OCI-LY1 (cell line): ENCODE data around the gene TSPAN5.

ENCODE experiments used
- H2AFZ ChIP-seq: fragments of 200-600 bp; sonication (generic), shearing (Covaris generic); 2 replicates; pipeline ENCODE4 v1.6.0; 2014; ENCODE audit warnings: antibody characterized with exemption, mild to moderate bottlenecking, low read length
- H3F3A ChIP-seq: fragments of 200-600 bp; sonication (generic), shearing (Covaris generic); 2 replicates; pipeline ENCODE4 v1.6.0; 2014; ENCODE audit warnings: mild to moderate bottlenecking, antibody characterized with exemption, low read length, moderate library complexity; ENCODE audit not compliant: insufficient read depth
- H3K27ac ChIP-seq: fragments of 200-600 bp; sonication (generic); 2 replicates; pipeline ENCODE4 v1.5.1; 2014; ENCODE audit warnings: low read length, mixed run types, mild to moderate bottlenecking, low read depth; ENCODE audit not compliant: poor library complexity, severe bottlenecking
- H3K27me3 ChIP-seq: fragments of 200-600 bp; sonication (generic); 2 replicates; pipeline ENCODE4 v1.6.0; 2014; ENCODE audit warnings: antibody characterized with exemption, mild to moderate bottlenecking, low read length, moderate library complexity; ENCODE audit not compliant: insufficient read depth
- H3K36me3 ChIP-seq: fragments of 200-600 bp; sonication (generic); 2 replicates; pipeline ENCODE4 v1.6.1; 2014; ENCODE audit warnings: mild to moderate bottlenecking, antibody characterized with exemption, low read length, moderate library complexity, mixed read lengths; ENCODE audit not compliant: insufficient read depth
- H3K4me1 ChIP-seq: fragments of 200-600 bp; sonication (generic); 2 replicates; pipeline ENCODE4 v1.5.1; 2014; ENCODE audit warnings: mild to moderate bottlenecking, low read length, moderate library complexity; ENCODE audit not compliant: insufficient read depth, severe bottlenecking
- H3K4me2 ChIP-seq: fragments of 200-600 bp; sonication (generic), shearing (Covaris generic); 2 replicates; pipeline ENCODE4 v1.6.1; 2014; ENCODE audit warnings: low read length
- H3K4me3 ChIP-seq: fragments of 200-600 bp; sonication (generic); 2 replicates; pipeline ENCODE4 v1.5.1; 2014; ENCODE audit warnings: low read length, low read depth, mild to moderate bottlenecking, mixed read lengths; ENCODE audit not compliant: poor library complexity, severe bottlenecking
- H3K79me2 ChIP-seq: fragments of 200-600 bp; shearing (Covaris generic); 2 replicates; pipeline ENCODE4 v1.6.1; 2016; ENCODE audit warnings: mixed run types, low read length, mixed read lengths; ENCODE audit not compliant: insufficient read depth
- H3K9ac ChIP-seq: fragments of 200-600 bp; sonication (generic), shearing (Covaris generic); 2 replicates; pipeline ENCODE4 v1.6.1; 2014; ENCODE audit warnings: mild to moderate bottlenecking, low read length, mixed read lengths
- H3K9me2 ChIP-seq: fragments of 200-600 bp; sonication (generic), shearing (Covaris generic); 2 replicates; pipeline ENCODE4 v1.6.1; 2014; ENCODE audit warnings: low read depth, mild to moderate bottlenecking, low read length, mixed read lengths
- H3K9me3 ChIP-seq: fragments of 200-600 bp; shearing (Covaris generic); 2 replicates; pipeline ENCODE4 v1.6.1; 2014; ENCODE audit warnings: low read length, mixed read lengths
- H4K20me1 ChIP-seq: fragments of 200-600 bp; sonication (generic), shearing (Covaris generic); 2 replicates; pipeline ENCODE4 v1.6.0; 2016; ENCODE audit warnings: mild to moderate bottlenecking, low read length; ENCODE audit not compliant: insufficient read depth
- EZH2 ChIP-seq: fragments of 200-600 bp; sonication (generic), shearing (Covaris generic); IDR thresholded peaks from 2 replicates; pipeline ENCODE4 v1.8.0; 2017; ENCODE audit warnings: borderline replicate concordance, mixed run types, mild to moderate bottlenecking, antibody characterized with exemption, low read length, moderate library complexity, mixed read lengths
- TF ChIP-seq, protein P1 (sequence below): fragments of 200-600 bp; sonication (generic), shearing (Covaris generic); IDR thresholded peaks from 2 replicates; pipeline ENCODE4 v1.5.1; 2017; ENCODE audit warnings: mild to moderate bottlenecking, antibody characterized with exemption, low read length, moderate library complexity, mixed read lengths

TSPAN5 gene

DNA sequence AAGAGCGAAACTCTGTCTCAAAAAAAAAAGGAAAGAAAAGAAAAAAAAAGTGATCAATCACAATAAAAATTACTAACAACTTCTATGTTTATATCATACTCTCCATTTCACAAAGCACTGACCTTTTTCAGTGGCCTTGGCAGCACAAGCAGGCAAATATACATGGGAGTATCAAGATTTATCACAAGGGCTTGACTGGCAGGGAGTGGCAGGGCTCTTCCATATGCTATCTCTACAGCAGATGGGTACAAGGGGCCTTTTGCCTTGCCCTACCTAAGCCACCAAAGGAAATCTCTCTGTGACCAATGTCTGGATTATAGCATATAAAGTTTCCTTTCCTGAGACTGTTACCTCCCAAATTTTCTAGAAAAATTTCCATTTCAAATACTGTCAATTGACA, 24.4 kb downstream of the TSPAN5 start:
- no peaks in the 10 kb centered on the region for H3K79me2 ChIP-seq
- TF ChIP-seq, protein P1, sequence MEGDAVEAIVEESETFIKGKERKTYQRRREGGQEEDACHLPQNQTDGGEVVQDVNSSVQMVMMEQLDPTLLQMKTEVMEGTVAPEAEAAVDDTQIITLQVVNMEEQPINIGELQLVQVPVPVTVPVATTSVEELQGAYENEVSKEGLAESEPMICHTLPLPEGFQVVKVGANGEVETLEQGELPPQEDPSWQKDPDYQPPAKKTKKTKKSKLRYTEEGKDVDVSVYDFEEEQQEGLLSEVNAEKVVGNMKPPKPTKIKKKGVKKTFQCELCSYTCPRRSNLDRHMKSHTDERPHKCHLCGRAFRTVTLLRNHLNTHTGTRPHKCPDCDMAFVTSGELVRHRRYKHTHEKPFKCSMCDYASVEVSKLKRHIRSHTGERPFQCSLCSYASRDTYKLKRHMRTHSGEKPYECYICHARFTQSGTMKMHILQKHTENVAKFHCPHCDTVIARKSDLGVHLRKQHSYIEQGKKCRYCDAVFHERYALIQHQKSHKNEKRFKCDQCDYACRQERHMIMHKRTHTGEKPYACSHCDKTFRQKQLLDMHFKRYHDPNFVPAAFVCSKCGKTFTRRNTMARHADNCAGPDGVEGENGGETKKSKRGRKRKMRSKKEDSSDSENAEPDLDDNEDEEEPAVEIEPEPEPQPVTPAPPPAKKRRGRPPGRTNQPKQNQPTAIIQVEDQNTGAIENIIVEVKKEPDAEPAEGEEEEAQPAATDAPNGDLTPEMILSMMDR: no peak
- no peak for TF ChIP-seq EZH2
- H3K4me1 ChIP-seq: no peaks in the 10 kb centered on the region
- H3K9ac ChIP-seq: no peak overlapping the region
- H3K9me2 ChIP-seq: no peaks in the 10 kb centered on the region
- no peaks in the 10 kb centered on the region for H3F3A ChIP-seq
- H4K20me1 ChIP-seq: no peaks in the 10 kb centered on the region
- H2AFZ ChIP-seq: no peak overlapping the region
- no peaks in the 10 kb centered on the region for H3K27me3 ChIP-seq
- H3K9me3 ChIP-seq: no peaks in the 10 kb centered on the region
- no peak overlapping the region for H3K4me2 ChIP-seq
- no peak overlapping the region for H3K4me3 ChIP-seq
- H3K36me3 ChIP-seq: no peaks in the 10 kb centered on the region
- no peak overlapping the region for H3K27ac ChIP-seq

DNA sequence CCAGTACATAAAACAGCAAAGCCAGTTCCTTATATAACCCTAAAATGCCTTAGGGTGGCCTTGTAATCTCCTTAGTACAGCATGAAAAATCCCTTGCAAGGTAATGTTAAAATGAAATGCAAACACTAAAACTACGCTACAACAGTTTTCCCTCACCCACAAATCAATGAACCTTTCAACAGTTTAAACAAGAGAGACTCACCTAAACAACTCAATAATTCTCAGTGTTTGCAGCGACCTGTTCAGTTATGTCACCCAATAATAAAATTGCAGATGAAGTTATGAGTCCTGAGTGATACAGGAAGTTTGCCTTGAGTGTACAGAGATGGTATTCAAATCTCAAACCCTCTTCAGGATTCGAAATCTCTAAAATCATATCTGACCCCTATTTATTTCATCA, 25.3 kb downstream of the TSPAN5 start:
- Histone ChIP-seq H3K4me1 (no peaks in the 10 kb centered on the region), H3K9me3 (no peaks in the 10 kb centered on the region), H3K36me3 (no peaks in the 10 kb centered on the region), H3K79me2 (no peaks in the 10 kb centered on the region), H3K27me3 (no peaks in the 10 kb centered on the region), H3F3A (no peaks in the 10 kb centered on the region), H3K27ac (no peak overlapping the region), H3K9me2 (no peaks in the 10 kb centered on the region), H4K20me1 (no peaks in the 10 kb centered on the region), H3K4me2 (no peak overlapping the region), H3K9ac (no peak overlapping the region), H2AFZ (no peak overlapping the region), H3K4me3 (no peak overlapping the region)
- TF ChIP-seq, protein P1: no peak
- TF ChIP-seq EZH2: no peak

DNA sequence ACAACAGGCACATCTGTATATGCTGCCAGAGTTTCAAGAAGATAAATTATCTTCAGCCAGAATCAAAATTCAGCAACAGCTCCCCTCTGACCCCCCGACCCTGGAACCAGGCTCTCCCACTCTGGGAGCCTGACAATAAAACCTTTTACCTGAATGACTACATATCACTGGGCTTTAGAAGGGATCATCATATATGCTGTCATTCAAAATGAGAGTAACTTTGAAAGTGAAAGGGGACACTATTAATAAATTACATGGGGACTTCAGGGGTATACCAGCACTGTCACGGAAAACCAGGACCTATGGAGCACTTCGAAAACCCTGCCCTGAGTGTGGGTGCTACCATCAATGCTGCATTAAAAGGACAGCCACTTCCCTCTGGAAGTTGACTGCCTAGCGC, 26.2 kb downstream of the TSPAN5 start:
- no peak overlapping the region for H3K4me2 ChIP-seq
- H3K79me2 ChIP-seq: no peaks in the 10 kb centered on the region
- H3K9me2 ChIP-seq: no peaks in the 10 kb centered on the region
- H3K36me3 ChIP-seq: no peaks in the 10 kb centered on the region
- no peak overlapping the region for H3K4me3 ChIP-seq
- H3K4me1 ChIP-seq: no peaks in the 10 kb centered on the region
- no peak for TF ChIP-seq EZH2
- TF ChIP-seq, protein P1: no peak
- no peak overlapping the region for H2AFZ ChIP-seq
- no peaks in the 10 kb centered on the region for H3K27me3 ChIP-seq
- H3K27ac ChIP-seq: no peak overlapping the region
- no peaks in the 10 kb centered on the region for H3F3A ChIP-seq
- no peak overlapping the region for H3K9ac ChIP-seq
- H3K9me3 ChIP-seq: no peaks in the 10 kb centered on the region
- no peaks in the 10 kb centered on the region for H4K20me1 ChIP-seq
